HPDE6-E6E7 (cell line): ENCODE data around the gene HPCAL4.

Experiments used
- DNase-seq: peaks from one replicate; pipeline ENCODE4 v3.0.0; 2011; ENCODE audit warnings: missing footprints; ENCODE audit errors: extremely low spot score

The HPCAL4 gene

DNA sequence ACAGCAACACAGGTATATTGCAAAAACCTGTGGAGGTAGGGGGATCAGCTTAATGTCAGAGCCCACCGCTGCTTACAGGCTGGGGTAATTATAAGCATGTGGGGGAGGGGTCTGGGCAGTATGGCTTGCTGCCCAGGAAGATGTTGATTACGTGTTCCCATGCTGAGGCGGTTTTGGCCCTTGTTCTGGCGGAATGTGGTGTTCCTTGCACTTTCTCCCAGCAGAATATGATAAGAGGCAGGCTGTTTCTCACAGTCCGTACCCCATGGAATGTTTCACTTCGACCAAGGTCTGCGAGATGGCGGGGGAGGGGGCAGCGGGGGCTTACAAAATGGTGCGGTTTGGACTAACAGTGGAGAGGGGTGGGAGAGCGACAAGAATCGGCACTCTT, 9.8 kb upstream of the HPCAL4 start:
- no peak for DNase-seq

DNA sequence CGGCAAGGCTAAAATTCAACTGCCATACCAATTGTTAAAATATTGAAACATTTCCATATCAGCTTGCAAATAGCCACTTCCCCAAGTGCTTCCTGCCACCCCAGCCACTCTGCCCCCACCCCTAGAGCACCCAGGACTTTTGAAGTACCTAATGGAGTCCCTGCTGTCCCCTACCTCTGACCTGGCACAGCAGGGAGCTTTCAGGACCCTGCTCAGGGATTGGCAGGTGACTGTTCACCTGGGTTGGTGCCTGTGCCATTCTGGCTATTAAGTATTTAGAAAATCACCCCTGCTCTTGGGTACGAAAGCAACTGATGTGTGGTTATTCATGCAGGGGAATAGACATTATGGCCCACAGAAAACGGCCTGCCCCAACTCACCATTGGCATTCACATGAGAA, 9.1 kb upstream of the HPCAL4 start:
- DNase-seq: no peak

DNA sequence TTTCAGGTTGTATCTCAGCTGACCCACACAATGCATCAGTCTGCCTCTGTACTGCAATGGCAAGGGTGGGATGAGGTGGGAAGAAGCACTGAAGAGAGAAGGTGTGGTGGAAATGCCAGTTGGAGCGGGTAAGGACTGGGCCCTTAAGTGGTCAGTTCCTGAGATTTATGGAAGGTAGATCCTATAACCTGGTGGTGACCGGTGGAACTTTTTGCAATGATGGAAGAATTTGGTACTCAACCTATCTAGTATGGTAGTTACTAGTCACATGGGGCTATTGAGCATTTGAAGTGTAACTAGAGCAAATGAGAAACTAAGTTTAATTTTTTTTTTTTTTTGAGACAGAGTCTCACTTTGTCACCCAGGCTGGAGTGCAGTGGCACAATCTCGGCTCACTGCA, 8.2 kb upstream of the HPCAL4 start:
- no peak for DNase-seq

GRCh38 chr1:39698568-39698967, 7.3 kb upstream of the HPCAL4 start:
- DNase-seq: no peak

DNA sequence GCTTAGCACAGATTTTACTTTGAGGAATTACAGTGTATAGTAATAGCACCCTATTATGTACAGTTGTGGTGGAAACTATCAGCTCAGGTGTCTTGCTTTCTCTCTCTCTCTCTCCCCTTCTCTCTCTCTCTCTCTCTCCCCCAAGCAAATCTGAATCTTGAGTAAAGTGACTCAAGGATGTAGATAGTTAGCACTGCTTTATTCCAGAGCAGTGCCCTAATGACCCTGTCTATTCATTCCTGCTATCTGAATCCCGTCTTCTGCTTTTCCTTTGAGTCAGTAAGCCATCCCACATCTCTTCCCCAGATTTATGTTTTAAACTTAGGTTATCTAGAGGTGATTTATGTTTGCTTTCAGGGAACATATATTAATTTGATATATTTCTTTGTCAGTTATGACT, 5.2 kb upstream of the HPCAL4 start:
- no peak for DNase-seq

GRCh38 chr1:39695016-39695415, 3.8 kb upstream of the HPCAL4 start:
- DNase-seq: no peak

- DNase-seq: no peak
These were observed 2.8 kb upstream of the HPCAL4 start for GRCh38 chr1:39694026-39694425.

DNA sequence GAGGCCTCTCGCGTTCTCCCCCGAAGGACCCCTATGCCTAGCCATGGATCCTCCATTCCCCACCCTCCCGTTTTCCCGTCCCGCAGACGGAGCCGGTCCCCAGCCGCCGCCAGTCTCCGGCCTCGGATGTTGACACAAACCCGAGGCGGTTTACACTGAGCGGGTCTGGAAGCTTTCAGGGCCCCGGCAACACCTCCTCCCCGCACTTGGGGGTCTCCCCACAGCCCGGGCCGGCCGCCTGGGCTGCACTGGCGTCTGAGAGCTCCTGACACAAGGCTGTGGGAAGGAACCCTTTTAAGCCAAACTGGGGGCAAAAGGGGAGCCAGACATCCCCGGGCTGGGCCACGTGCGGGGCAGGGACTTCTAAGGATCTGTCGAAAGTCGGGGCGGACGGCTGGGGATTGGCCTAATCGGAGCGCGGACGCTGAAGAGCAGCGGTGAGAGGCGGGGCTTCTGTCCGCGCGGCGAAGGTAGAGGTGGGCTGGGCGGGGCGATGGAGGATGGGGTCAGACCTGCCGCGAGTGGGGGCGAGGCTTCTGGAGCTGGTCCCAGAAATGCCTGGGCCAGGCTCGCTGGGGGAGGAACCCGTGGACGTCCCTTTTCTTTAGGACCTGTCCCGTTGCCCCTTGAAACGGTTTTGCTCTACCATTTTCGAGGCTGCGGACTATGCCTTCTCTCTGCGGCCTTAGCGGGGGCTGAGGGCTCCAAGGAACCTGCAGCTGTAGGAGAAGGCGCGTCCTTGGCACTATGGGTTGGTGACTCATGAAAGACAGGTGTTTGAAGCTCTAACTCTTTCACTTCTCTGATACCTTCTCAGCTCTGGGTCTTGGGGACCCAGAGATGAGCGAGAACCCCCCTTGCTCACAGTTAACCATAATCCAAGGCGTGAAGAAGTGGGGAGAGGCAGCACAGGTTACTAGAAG, 1.2 kb upstream of the HPCAL4 start:
- no peak for DNase-seq

GRCh38 chr1:39690794-39691382, 345 bp downstream of the HPCAL4 start:
- DNase-seq: no peak

GRCh38 chr1:39690225-39690624, 1.0 kb downstream of the HPCAL4 start:
- no peak for DNase-seq

GRCh38 chr1:39689635-39690034, 1.6 kb downstream of the HPCAL4 start:
- DNase-seq: no peak

DNA sequence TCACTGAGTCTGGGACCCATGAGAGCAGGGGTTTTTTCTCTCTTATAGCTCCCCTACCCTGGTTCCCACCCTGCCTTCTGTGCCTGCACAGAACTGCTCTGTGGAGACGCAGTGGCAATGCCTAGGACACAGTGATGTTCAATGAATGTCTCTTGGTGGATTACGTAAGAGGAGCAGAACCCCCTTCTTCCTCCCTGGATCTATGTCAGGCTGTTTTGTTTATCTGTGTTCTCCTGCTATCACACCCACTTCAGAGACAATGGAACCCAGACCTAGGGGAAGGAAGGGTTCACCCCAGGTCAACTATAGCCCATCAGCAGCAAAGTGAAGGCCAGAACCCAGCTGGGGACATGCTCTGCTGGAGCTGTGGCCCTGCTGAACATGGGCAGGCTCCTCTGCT, 2.0 kb downstream of the HPCAL4 start:
- DNase-seq: no peak

DNA sequence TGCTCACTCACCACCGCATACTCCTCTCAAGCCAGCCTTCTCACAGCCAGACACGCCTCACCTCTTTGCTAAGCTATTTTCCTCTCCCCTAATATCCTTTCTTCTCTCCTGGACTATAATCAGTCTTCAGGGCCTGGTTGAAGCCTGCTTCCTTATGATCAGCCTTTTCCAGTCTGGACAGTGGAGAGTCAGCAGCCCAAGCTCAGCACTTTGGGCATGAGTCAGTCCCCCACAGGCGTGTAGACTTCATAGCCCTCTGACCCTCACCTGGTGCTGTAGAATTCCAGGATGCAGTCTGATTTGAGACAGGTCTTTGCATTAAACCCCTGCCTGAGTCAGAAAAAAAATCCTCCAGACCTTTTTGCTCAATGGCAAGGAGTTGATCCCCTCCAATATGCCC, 2.5 kb downstream of the HPCAL4 start:
- DNase-seq: no peak

GRCh38 chr1:39687243-39687642, 4.0 kb downstream of the HPCAL4 start:
- DNase-seq: no peak

GRCh38 chr1:39685071-39685470, 6.2 kb downstream of the HPCAL4 start:
- no peak for DNase-seq

DNA sequence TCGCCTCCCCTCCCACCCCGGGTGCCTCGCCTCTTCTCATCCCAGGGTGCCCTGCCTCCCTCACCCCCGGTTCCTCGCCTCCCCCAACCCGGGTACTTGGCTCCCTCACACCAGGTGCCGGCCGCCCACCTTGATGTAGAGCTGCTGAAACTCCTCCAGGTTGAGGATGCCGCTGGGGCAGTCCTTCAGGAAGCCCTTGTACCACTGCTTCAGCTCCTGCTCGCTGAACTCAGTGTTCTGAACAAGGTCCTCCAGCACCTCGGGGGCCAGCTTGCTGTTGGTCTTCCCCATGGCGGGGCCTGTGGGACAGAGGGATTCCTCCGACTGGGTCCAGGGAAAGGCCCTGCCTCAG, 6.9 kb downstream of the HPCAL4 start:
- DNase-seq: no peak

GRCh38 chr1:39683591-39684312, 7.5 kb downstream of the HPCAL4 start:
- no peak for DNase-seq

- no peak for DNase-seq
These were observed 9.2 kb downstream of the HPCAL4 start for GRCh38 chr1:39681999-39682398.

DNA sequence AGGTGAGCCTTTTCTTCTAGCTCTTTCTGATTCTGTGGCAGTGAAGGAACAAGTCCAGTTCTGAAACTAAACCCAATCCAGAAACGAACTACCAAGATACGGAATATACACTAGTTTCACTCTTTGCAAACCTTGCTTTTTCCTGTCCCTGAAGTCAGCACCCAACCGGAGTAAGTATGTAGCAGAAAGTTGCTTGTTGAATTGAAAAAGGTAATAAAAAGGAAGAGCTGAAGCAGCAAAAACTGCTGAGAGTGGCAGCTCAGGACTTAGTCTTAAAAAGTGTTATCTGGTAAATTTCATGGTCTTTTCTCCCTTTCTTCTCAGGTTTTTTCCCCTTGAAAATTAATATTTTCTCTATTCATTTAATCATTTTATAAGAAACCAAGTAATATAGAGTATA, 9.9 kb downstream of the HPCAL4 start:
- no peak for DNase-seq

DNA sequence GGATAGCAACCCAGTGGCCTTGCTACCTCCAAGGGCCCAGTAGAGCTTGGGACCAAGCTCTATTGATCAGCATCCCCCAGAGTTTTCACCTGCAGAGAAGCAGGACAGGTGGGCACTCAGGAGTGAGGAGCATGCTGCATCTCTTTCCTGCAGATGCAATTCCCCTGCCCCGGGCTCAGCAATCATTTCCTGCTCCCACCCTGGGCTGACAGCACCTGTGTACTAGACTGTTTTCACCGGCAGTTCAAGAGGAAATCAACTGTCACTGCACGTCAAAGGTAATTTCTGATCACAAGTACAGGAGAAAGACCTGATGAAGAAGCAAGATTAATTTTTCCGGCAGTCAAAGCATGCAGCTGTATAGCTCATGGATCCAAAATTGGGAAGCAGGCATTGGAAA, 10.5 kb downstream of the HPCAL4 start:
- DNase-seq: no peak

DNA sequence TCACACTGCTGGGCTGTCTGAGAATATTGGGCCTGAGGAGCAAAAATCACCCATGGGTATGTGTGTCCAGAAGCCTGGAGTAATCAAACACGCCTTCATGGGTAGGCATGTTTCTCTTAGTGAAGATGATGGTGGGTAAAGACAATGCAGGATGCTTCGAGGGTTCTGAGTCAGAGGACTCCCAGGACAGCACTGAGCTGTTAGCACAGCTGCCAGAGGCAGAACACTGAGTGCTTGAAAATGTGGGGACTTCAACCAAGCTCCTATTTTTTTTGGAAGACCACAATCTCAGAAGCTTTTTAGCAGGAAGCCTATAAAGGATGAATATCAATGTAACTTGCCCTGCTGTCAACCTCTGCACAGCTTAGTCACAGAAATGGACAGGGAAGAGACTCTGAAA, 11.4 kb downstream of the HPCAL4 start:
- DNase-seq: no peak

GRCh38 chr1:39678889-39679288, 12.3 kb downstream of the HPCAL4 start:
- no peak for DNase-seq

DNA sequence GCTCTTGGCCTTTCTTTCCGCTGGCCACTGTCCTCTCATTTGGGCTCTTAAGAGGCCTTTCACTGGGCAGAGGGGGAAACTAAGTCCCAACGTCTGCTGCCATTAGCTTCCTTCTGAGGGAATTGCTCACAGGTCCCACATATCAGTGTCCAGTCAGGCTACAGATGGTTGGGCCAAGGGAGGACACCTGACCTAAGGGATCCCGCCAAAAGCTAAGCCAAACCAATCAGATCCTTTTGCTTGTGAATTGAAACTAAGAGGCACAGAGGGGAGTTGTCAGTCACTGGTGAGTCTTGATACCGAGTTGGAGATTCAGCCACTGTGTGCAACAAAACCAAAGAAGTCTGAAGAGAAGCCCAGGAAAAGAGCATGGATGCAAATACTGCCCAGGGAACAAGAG, 13.6 kb downstream of the HPCAL4 start:
- DNase-seq: no peak
